ENCODE measurements around the gene AADAT.

DNA sequence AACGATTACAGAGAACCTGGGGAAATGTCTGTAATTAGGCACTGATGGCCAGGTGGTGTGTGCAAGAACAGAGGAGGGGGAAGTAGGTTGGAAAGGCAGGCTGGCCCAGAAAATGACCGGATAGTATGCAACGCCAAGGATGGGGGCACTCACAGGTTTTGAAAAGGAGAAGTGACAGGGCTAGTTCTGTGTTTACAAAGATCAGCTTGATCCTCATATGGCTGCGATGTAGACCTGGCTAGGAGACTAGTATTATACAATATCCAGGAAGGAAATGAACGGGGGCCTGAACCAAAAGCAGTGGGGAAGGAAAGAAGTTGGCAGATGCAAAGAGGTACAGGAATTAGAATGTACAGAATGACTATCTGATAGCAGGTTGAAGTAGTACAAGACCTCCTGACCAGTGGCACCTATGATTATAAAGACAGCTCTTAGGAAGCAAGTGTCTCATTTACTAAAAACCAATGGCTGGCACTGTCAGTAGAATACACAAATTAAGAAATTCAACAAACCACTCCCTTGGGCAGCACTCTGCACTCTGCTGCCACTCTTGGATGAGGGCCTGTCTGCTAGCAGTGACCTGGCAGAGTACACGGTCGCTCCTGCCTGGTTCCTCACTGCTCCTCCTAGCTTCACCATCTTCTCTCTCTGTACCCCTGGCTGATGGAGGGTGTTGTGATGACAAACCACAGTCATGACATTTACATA lies 77.7 kb downstream of the AADAT start:
- TF ChIP-seq POLR2AphosphoS5 (IDR thresholded peaks at IDR 0.05) (no peak), POLR2A (IDR thresholded peaks at IDR 0.05) (no peak)
- TF ChIP-seq, protein P1, sequence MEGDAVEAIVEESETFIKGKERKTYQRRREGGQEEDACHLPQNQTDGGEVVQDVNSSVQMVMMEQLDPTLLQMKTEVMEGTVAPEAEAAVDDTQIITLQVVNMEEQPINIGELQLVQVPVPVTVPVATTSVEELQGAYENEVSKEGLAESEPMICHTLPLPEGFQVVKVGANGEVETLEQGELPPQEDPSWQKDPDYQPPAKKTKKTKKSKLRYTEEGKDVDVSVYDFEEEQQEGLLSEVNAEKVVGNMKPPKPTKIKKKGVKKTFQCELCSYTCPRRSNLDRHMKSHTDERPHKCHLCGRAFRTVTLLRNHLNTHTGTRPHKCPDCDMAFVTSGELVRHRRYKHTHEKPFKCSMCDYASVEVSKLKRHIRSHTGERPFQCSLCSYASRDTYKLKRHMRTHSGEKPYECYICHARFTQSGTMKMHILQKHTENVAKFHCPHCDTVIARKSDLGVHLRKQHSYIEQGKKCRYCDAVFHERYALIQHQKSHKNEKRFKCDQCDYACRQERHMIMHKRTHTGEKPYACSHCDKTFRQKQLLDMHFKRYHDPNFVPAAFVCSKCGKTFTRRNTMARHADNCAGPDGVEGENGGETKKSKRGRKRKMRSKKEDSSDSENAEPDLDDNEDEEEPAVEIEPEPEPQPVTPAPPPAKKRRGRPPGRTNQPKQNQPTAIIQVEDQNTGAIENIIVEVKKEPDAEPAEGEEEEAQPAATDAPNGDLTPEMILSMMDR (IDR thresholded peaks at IDR 0.05), result no peak
